Activated CD4-positive, alpha-beta T cell treated with anti-CD3 and anti-CD28 coated beads, Interleukin-2, amount 10 ng/mL, durations not matched to agents 7 days and 5 days (primary cell): ENCODE measurements around the gene HOXC4. TPM values are rescaled to one million over a fixed set of nuclear protein-coding genes. Genes with fewer than 3 reads are reported as not detected.
"Not testable (repeated sequence)": the region's sequence is repeated elsewhere in the genome, so short reads cannot be mapped to it uniquely, and the experiment has no call there.

Experiments used
- CTCF ChIA-PET: fragments of 350-600 bp; sonication (Branson Sonifier 250); formaldehyde crosslinking; loops from one replicate; lab custom pipeline; 2021; ENCODE audit warnings: antibody characterized with exemption; lab: Charles Lee
- POLR2A ChIA-PET: fragments of 350-600 bp; sonication (Branson Sonifier 250); formaldehyde crosslinking; loops from one replicate; lab custom pipeline; 2021; ENCODE audit warnings: antibody characterized with exemption; lab: Charles Lee
- DNase-seq: peaks from one replicate; pipeline ENCODE4 v3.0.0-alpha.2; 2020
- H3K27ac Mint-ChIP-seq: one replicate; pipeline ENCODE4 v1.8.0; 2021; ENCODE audit warnings: mild to moderate bottlenecking, moderate library complexity, mixed read lengths
- H3K27me3 Mint-ChIP-seq: one replicate; pipeline ENCODE4 v1.8.0; 2021; ENCODE audit warnings: mixed read lengths
- H3K36me3 Mint-ChIP-seq: one replicate; pipeline ENCODE4 v1.8.0; 2021; ENCODE audit warnings: low read depth, mixed read lengths
- H3K4me1 Mint-ChIP-seq: one replicate; pipeline ENCODE4 v1.8.0; 2021; ENCODE audit warnings: mixed read lengths
- H3K4me3 Mint-ChIP-seq: one replicate; pipeline ENCODE4 v1.8.0; 2021; ENCODE audit warnings: mild to moderate bottlenecking, moderate library complexity, mixed read lengths
- H3K9me3 Mint-ChIP-seq: one replicate; pipeline ENCODE4 v1.8.0; 2021; ENCODE audit warnings: mixed read lengths
- total RNA-seq, 2 experiments: library from RNA; stranded (reverse); gene quantifications; one replicate each; pipeline ENCODE4 v1.2.3, GENCODE V29; 2021

The HOXC4 gene
- total RNA-seq, 2 experiments from 2014 or later, result not detected

- no peak overlapping the region for H3K27ac Mint-ChIP-seq
- peaks cover 95% of the 10 kb centered on the region for H3K27me3 Mint-ChIP-seq
- peaks cover 10% of the 10 kb centered on the region for H3K4me1 Mint-ChIP-seq
- H3K36me3 Mint-ChIP-seq, result no peaks in the 10 kb centered on the region
- H3K4me3 Mint-ChIP-seq, result no peak overlapping the region
- no peaks in the 10 kb centered on the region for H3K9me3 Mint-ChIP-seq
- no peak for DNase-seq
- ChIA-PET CTCF (interaction anchor here (0.8 to 1.8 kb wide), 6 partner anchors 9 to 162 kb away, joined by 3 to 6 read pairs (median 4); partner anchors contain the start of genes HOXC10 and HOXC5), POLR2A (no interaction called here)
These were observed 12.4 kb upstream of the HOXC4 start for GRCh38 chr12:54041097-54041690.

- DNase-seq, H3K4me3 Mint-ChIP-seq, POLR2A ChIA-PET, H3K36me3 Mint-ChIP-seq, H3K27ac Mint-ChIP-seq, H3K9me3 Mint-ChIP-seq: not testable (repeated sequence)
- Mint-ChIP-seq H3K4me1 (peaks cover 11% of the 10 kb centered on the region), H3K27me3 (peaks cover 95% of the 10 kb centered on the region)
- CTCF ChIA-PET, result interaction anchor here (0.8 to 1.8 kb wide), 3 partner anchors 24 to 97 kb away, joined by 3 to 6 read pairs (median 5); partner anchors contain the start of gene HOXC10
These were observed 11.6 kb upstream of the HOXC4 start for GRCh38 chr12:54042033-54042432.

- DNase-seq, result no peak
- Mint-ChIP-seq H3K9me3 (no peaks in the 10 kb centered on the region), H3K27ac (no peak overlapping the region), H3K27me3 (peaks cover 95% of the 10 kb centered on the region), H3K36me3 (no peaks in the 10 kb centered on the region), H3K4me3 (no peak overlapping the region), H3K4me1 (peaks cover 13% of the 10 kb centered on the region)
- POLR2A ChIA-PET, result no interaction called here
- CTCF ChIA-PET, result interaction anchor here (0.5 to 0.6 kb wide), 2 partner anchors 10 to 148 kb away, joined by 3 read pairs; partner anchors contain the start of gene HOXC4
These were observed 10.4 kb upstream of the HOXC4 start for GRCh38 chr12:54042970-54043853.

- POLR2A ChIA-PET, result interaction anchor here (0.5 to 0.6 kb wide), 2 partner anchors 497 to 1785 kb away, joined by 4 to 5 read pairs; partner anchors contain the start of gene DNAJC14
- no peaks in the 10 kb centered on the region for H3K36me3 Mint-ChIP-seq
These were observed 9.1 kb upstream of the HOXC4 start for GRCh38 chr12:54044425-54045103.

GRCh38 chr12:54045401-54045800 lies 8.2 kb upstream of the HOXC4 start:
- peaks cover 96% of the 10 kb centered on the region for H3K27me3 Mint-ChIP-seq
- H3K4me1 Mint-ChIP-seq, result peaks cover 22% of the 10 kb centered on the region
- ChIA-PET CTCF (interaction anchor here (1.6 kb wide), 1 partner anchor 17 kb away, joined by 4 read pairs; the partner anchor contains the start of gene HOXC6), POLR2A (no interaction called here)
- DNase-seq, result no peak
- H3K36me3 Mint-ChIP-seq, result no peaks in the 10 kb centered on the region
- H3K27ac Mint-ChIP-seq, result no peak overlapping the region
- H3K9me3 Mint-ChIP-seq, result no peaks in the 10 kb centered on the region
- no peak overlapping the region for H3K4me3 Mint-ChIP-seq

More at GRCh38 chr12:54044425-54045103, 9.1 kb upstream of the HOXC4 start:
- Mint-ChIP-seq H3K4me1 (peaks cover 14% of the 10 kb centered on the region), H3K27ac (no peak overlapping the region), H3K27me3 (peaks cover 96% of the 10 kb centered on the region), H3K4me3 (no peak overlapping the region), H3K9me3 (no peaks in the 10 kb centered on the region)
- DNase-seq, result no peak
- CTCF ChIA-PET, result interaction anchor here (0.6 to 1.6 kb wide), 2 partner anchors 16 to 178 kb away, joined by 3 to 4 read pairs; partner anchors contain the start of gene HOXC6

- Mint-ChIP-seq H3K4me3 (no peak overlapping the region), H3K9me3 (no peaks in the 10 kb centered on the region), H3K27me3 (peaks cover 98% of the 10 kb centered on the region), H3K27ac (no peak overlapping the region), H3K4me1 (peaks cover 24% of the 10 kb centered on the region), H3K36me3 (no peaks in the 10 kb centered on the region)
- no peak for DNase-seq
- CTCF ChIA-PET, result interaction anchor here (1.6 kb wide), 1 partner anchor 17 kb away, joined by 4 read pairs; the partner anchor contains the start of gene HOXC6
- POLR2A ChIA-PET, result no interaction called here
These were observed 7.6 kb upstream of the HOXC4 start for GRCh38 chr12:54045868-54046521.

- Mint-ChIP-seq H3K4me3 (no peak overlapping the region), H3K4me1 (peaks cover 24% of the 10 kb centered on the region), H3K9me3 (no peaks in the 10 kb centered on the region), H3K27ac (no peak overlapping the region), H3K27me3 (peaks cover 98% of the 10 kb centered on the region), H3K36me3 (peaks cover under 1% of the 10 kb centered on the region)
- DNase-seq, result no peak
- ChIA-PET POLR2A (no interaction called here), CTCF (no interaction called here)
These were observed 6.9 kb upstream of the HOXC4 start for GRCh38 chr12:54046809-54047159.

- peaks cover 99% of the 10 kb centered on the region for H3K27me3 Mint-ChIP-seq
- ChIA-PET POLR2A (no interaction called here), CTCF (no interaction called here)
- peaks cover 28% of the 10 kb centered on the region for H3K4me1 Mint-ChIP-seq
- no peak overlapping the region for H3K4me3 Mint-ChIP-seq
- H3K9me3 Mint-ChIP-seq, result no peaks in the 10 kb centered on the region
- H3K27ac Mint-ChIP-seq, result peak overlapping the region; percentile 67
- no peak for DNase-seq
- peaks cover 3% of the 10 kb centered on the region for H3K36me3 Mint-ChIP-seq
These were observed 6.3 kb upstream of the HOXC4 start for GRCh38 chr12:54047160-54047963.

- no peaks in the 10 kb centered on the region for H3K9me3 Mint-ChIP-seq
- POLR2A ChIA-PET, result interaction anchor here (0.5 kb wide), 1 partner anchor 34 kb away, joined by 3 read pairs; no protein-coding TSS in a partner anchor
- peak overlapping the region; percentile 67 for H3K27ac Mint-ChIP-seq
- H3K36me3 Mint-ChIP-seq, result peaks cover 3% of the 10 kb centered on the region
- H3K27me3 Mint-ChIP-seq, result peaks cover 98% of the 10 kb centered on the region
- no peak overlapping the region for H3K4me3 Mint-ChIP-seq
- H3K4me1 Mint-ChIP-seq, result peaks cover 31% of the 10 kb centered on the region
- DNase-seq, result no peak
- CTCF ChIA-PET, result interaction anchor here (0.5 kb wide), 1 partner anchor 133 kb away, joined by 5 read pairs; no protein-coding TSS in a partner anchor
These were observed 5.7 kb upstream of the HOXC4 start for GRCh38 chr12:54047964-54048303.

- CTCF ChIA-PET, result interaction anchor here (0.5 to 0.6 kb wide), 2 partner anchors 132 to 143 kb away, joined by 3 to 5 read pairs; no protein-coding TSS in a partner anchor
- peaks cover 33% of the 10 kb centered on the region for H3K4me1 Mint-ChIP-seq
- H3K27me3 Mint-ChIP-seq, result peaks cover 98% of the 10 kb centered on the region
- H3K9me3 Mint-ChIP-seq, result no peaks in the 10 kb centered on the region
- no peak overlapping the region for H3K27ac Mint-ChIP-seq
- no peak for DNase-seq
- H3K36me3 Mint-ChIP-seq, result peaks cover 3% of the 10 kb centered on the region
- no peak overlapping the region for H3K4me3 Mint-ChIP-seq
- POLR2A ChIA-PET, result interaction anchor here (0.5 kb wide), 1 partner anchor 35 kb away, joined by 3 read pairs; no protein-coding TSS in a partner anchor
These were observed 5.1 kb upstream of the HOXC4 start for GRCh38 chr12:54048406-54049093.

GRCh38 chr12:54049108-54049507 lies 4.5 kb upstream of the HOXC4 start:
- Mint-ChIP-seq H3K4me3 (no peak overlapping the region), H3K9me3 (no peaks in the 10 kb centered on the region), H3K27ac (no peak overlapping the region), H3K36me3 (peaks cover 3% of the 10 kb centered on the region), H3K27me3 (peaks cover 98% of the 10 kb centered on the region), H3K4me1 (peaks cover 32% of the 10 kb centered on the region)
- POLR2A ChIA-PET, result no interaction called here
- CTCF ChIA-PET, result interaction anchor here (0.6 kb wide), 1 partner anchor 143 kb away, joined by 3 read pairs; no protein-coding TSS in a partner anchor
- no peak for DNase-seq
